OCI-LY1 (cell line): ENCODE measurements around the gene APCDD1.
"Not testable (repeated sequence)": the region's sequence is repeated elsewhere in the genome, so short reads cannot be mapped to it uniquely, and the experiment has no call there.

Source experiments
- CTCF ChIP-seq: fragments of 200-600 bp; sonication (generic), shearing (Covaris generic); IDR thresholded peaks from 2 replicates; pipeline ENCODE4 v1.5.1; 2017; ENCODE audit warnings: mild to moderate bottlenecking, antibody characterized with exemption, low read length, moderate library complexity, mixed read lengths
- EZH2 ChIP-seq: fragments of 200-600 bp; sonication (generic), shearing (Covaris generic); IDR thresholded peaks from 2 replicates; pipeline ENCODE4 v1.8.0; 2017; ENCODE audit warnings: borderline replicate concordance, mixed run types, mild to moderate bottlenecking, antibody characterized with exemption, low read length, moderate library complexity, mixed read lengths

- not testable (repeated sequence) for TF ChIP-seq CTCF, EZH2
Measured at GRCh38 chr18:10505892-10506291, 51.5 kb downstream of the APCDD1 start.
